CD4-positive, alpha-beta T cell (primary cell): ENCODE data around the gene RAB17. TPM values are rescaled to one million over a fixed set of nuclear protein-coding genes. Genes with fewer than 3 reads are reported as not detected.

Experiments
- ATAC-seq: fragments of 200-7000 bp; cut with Tn5 transposase; one replicate; pipeline ENCODE4 v1.10.0; 2022; ENCODE audit warnings: mild to moderate bottlenecking; ENCODE audit not compliant: poor library complexity
- CTCF ChIA-PET: fragments of 350-600 bp; sonication (Branson Sonifier 250); formaldehyde crosslinking; loops from one replicate; lab custom pipeline; 2021; ENCODE audit warnings: antibody characterized with exemption, inconsistent platforms; lab: Charles Lee
- POLR2A ChIA-PET: fragments of 350-600 bp; sonication (Branson Sonifier 250); formaldehyde crosslinking; loops from one replicate; lab custom pipeline; 2021; ENCODE audit warnings: antibody characterized with exemption, inconsistent platforms; lab: Charles Lee
- DNase-seq, 14 experiments: peaks; one replicate each; pipeline ENCODE4 v3.0.0-alpha.2; 2013 to 2020; ENCODE audit warnings: mixed read lengths in 2 of 14
- H3K27ac ChIP-seq, 2 donors: one replicate each; pipeline versions ENCODE4 v1.5.1 to v1.7.0; 2013; ENCODE audit warnings: low read length in 2 of 2, low read depth in 1 of 2, mild to moderate bottlenecking in 1 of 2
- H3K27me3 ChIP-seq, 2 experiments: 1 replicate in 1 of 2; 2 replicates in 1 of 2; pipeline versions ENCODE4 v1.6.1 to v1.7.0; 2013; ENCODE audit warnings: low read length in 2 of 2, control low read depth in 1 of 2, mild to moderate bottlenecking in 1 of 2, moderate library complexity in 1 of 2; ENCODE audit not compliant: insufficient read depth in 2 of 2, control insufficient read depth in 1 of 2
- H3K36me3 ChIP-seq: one replicate; pipeline ENCODE4 v1.6.1; 2013; ENCODE audit warnings: low read length, control low read depth; ENCODE audit not compliant: insufficient read depth
- H3K4me1 ChIP-seq: one replicate; pipeline ENCODE4 v1.6.1; 2013; ENCODE audit warnings: low read length, control low read depth; ENCODE audit not compliant: insufficient read depth
- H3K4me3 ChIP-seq: one replicate; pipeline ENCODE4 v1.5.1; 2013; ENCODE audit warnings: mild to moderate bottlenecking, low read length, moderate library complexity
- H3K9me3 ChIP-seq, 2 experiments: 1 replicate in 1 of 2; 2 replicates in 1 of 2; pipeline versions ENCODE4 v1.6.1 to v1.7.0; 2013; ENCODE audit warnings: low read length in 2 of 2, mild to moderate bottlenecking in 2 of 2, control low read depth in 1 of 2, moderate library complexity in 1 of 2; ENCODE audit not compliant: control insufficient read depth in 1 of 2, insufficient read depth in 1 of 2
- H3K27ac Mint-ChIP-seq: one replicate; pipeline ENCODE4 v1.8.0; 2020; ENCODE audit warnings: mixed read lengths
- H3K27me3 Mint-ChIP-seq: one replicate; pipeline ENCODE4 v1.8.0; 2021; ENCODE audit warnings: mixed read lengths
- H3K36me3 Mint-ChIP-seq: one replicate; pipeline ENCODE4 v1.8.0; 2021; ENCODE audit warnings: low read depth, mixed read lengths
- H3K4me1 Mint-ChIP-seq: one replicate; pipeline ENCODE4 v1.8.0; 2021; ENCODE audit warnings: low read depth, mixed read lengths
- H3K4me3 Mint-ChIP-seq: one replicate; pipeline ENCODE4 v1.8.0; 2020; ENCODE audit warnings: mild to moderate bottlenecking, mixed read lengths
- H3K9me3 Mint-ChIP-seq: one replicate; pipeline ENCODE4 v1.8.0; 2020; ENCODE audit warnings: mixed read lengths
- CTCF ChIP-seq: fragments of 200-600 bp; IDR thresholded peaks from one replicate; pipeline ENCODE4 v1.8.0; 2022; ENCODE audit warnings: antibody characterized with exemption, mild to moderate bottlenecking
- intact Hi-C, 2 experiments: fragments of 100-400 bp; cut with DNase I in 1 of 2; cut with micrococcal nuclease in 1 of 2; formaldehyde crosslinking; loops; one replicate each; pipeline versions ENCODE4 v1.15.1 to v1.9.0; 2023 to 2025; cut with DNase I, micrococcal nuclease
- total RNA-seq, 174 experiments: library from RNA in 2 of 174; stranded (reverse) in 2 of 174; gene quantifications; one replicate each; pipeline ENCODE4 v1.2.3 and lab custom pipeline; 2021 to 2026

RAB17 gene
- total RNA-seq, 2 experiments from 2014 or later, result not detected

- no peak for TF ChIP-seq CTCF
- ChIA-PET CTCF (interaction anchor here (0.6 kb wide), 1 partner anchor 12 kb away, joined by 3 read pairs; no protein-coding TSS in a partner anchor), POLR2A (no interaction called here)
- no peak overlapping the region for H3K4me3 ChIP-seq
- no peaks in the 10 kb centered on the region for H3K36me3 ChIP-seq
- Mint-ChIP-seq H3K4me1 (no peaks in the 10 kb centered on the region), H3K4me3 (no peak overlapping the region), H3K9me3 (no peaks in the 10 kb centered on the region), H3K27ac (no peak overlapping the region), H3K27me3 (no peaks in the 10 kb centered on the region), H3K36me3 (no peaks in the 10 kb centered on the region)
- no peaks in the 10 kb centered on the region for H3K4me1 ChIP-seq
- no peaks in the 10 kb centered on the region for H3K27me3 ChIP-seq
- DNase-seq (no peak), ATAC-seq (no peak)
- intact Hi-C loops, result no loop called here
- no peaks in the 10 kb centered on the region for H3K9me3 ChIP-seq
- no peak overlapping the region for H3K27ac ChIP-seq
These were observed 56.2 kb downstream of the RAB17 start for GRCh38 chr2:237534380-237534779.

GRCh38 chr2:237533668-237534161 is 56.8 kb downstream of the RAB17 start:
- no peaks in the 10 kb centered on the region for H3K4me1 ChIP-seq
- H3K27me3 Mint-ChIP-seq, result no peaks in the 10 kb centered on the region
- intact Hi-C loops, result no loop called here
- H3K4me3 Mint-ChIP-seq, result no peak overlapping the region
- no peaks in the 10 kb centered on the region for H3K27me3 ChIP-seq
- no peaks in the 10 kb centered on the region for H3K4me1 Mint-ChIP-seq
- no peaks in the 10 kb centered on the region for H3K36me3 ChIP-seq
- no peak overlapping the region for H3K4me3 ChIP-seq
- H3K27ac Mint-ChIP-seq, result no peak overlapping the region
- ATAC-seq (no peak), DNase-seq (no peak)
- no peaks in the 10 kb centered on the region for H3K36me3 Mint-ChIP-seq
- TF ChIP-seq CTCF, result no peak
- ChIA-PET CTCF (no interaction called here), POLR2A (no interaction called here)
- no peaks in the 10 kb centered on the region for H3K9me3 Mint-ChIP-seq
- no peaks in the 10 kb centered on the region for H3K9me3 ChIP-seq
- H3K27ac ChIP-seq, result no peak overlapping the region

- ChIA-PET CTCF (no interaction called here), POLR2A (no interaction called here)
- Histone ChIP-seq H3K4me3 (no peak overlapping the region), H3K9me3 (no peaks in the 10 kb centered on the region), H3K27me3 (no peaks in the 10 kb centered on the region), H3K4me1 (no peaks in the 10 kb centered on the region), H3K27ac (no peak overlapping the region), H3K36me3 (no peaks in the 10 kb centered on the region)
- H3K4me1 Mint-ChIP-seq, result no peaks in the 10 kb centered on the region
- ATAC-seq, result no peak
- H3K27me3 Mint-ChIP-seq, result no peaks in the 10 kb centered on the region
- no peaks in the 10 kb centered on the region for H3K9me3 Mint-ChIP-seq
- H3K36me3 Mint-ChIP-seq, result no peaks in the 10 kb centered on the region
- intact Hi-C loops, result no loop called here
- DNase-seq, result no peak
- no peak for TF ChIP-seq CTCF
- H3K27ac Mint-ChIP-seq, result no peak overlapping the region
- no peak overlapping the region for H3K4me3 Mint-ChIP-seq
These were observed 58.4 kb downstream of the RAB17 start for GRCh38 chr2:237532160-237532559.
